Kidney (tissue), 14 donors: Measurements from ENCODE around the gene PGA3. TPM values are rescaled to one million over a fixed set of nuclear protein-coding genes. Genes with fewer than 3 reads are reported as not detected.
"Not testable (repeated sequence)": the region's sequence is repeated elsewhere in the genome, so short reads cannot be mapped to it uniquely, and the experiment has no call there.

Experiments used
- DNase-seq, 5 donors: peaks; one replicate each; pipeline ENCODE4 v3.0.0-alpha.2; 2013 to 2020
- FAIRE-seq: peaks from 2 replicates; lab custom pipeline; 2012; peaks lifted over from hg19 to GRCh38; lab: Jason Lieb, UNC
- H3K27ac ChIP-seq, 2 donors: one replicate each; pipeline ENCODE4 v1.7.0; 2013; ENCODE audit warnings: low read depth in 2 of 2, low read length in 2 of 2, inconsistent platforms in 1 of 2
- H3K27me3 ChIP-seq: one replicate; pipeline ENCODE4 v1.7.1; 2013; ENCODE audit warnings: low read length, inconsistent platforms; ENCODE audit not compliant: control insufficient read depth, insufficient read depth
- H3K36me3 ChIP-seq, 3 donors: one replicate each; pipeline versions ENCODE4 v1.7.0 to v1.7.1; 2013; ENCODE audit warnings: low read length in 3 of 3, control low read depth in 1 of 3, inconsistent platforms in 1 of 3; ENCODE audit not compliant: insufficient read depth in 3 of 3, control insufficient read depth in 2 of 3
- H3K4me1 ChIP-seq, 3 donors: one replicate each; pipeline versions ENCODE4 v1.7.0 to v1.7.1; 2013; ENCODE audit warnings: low read length in 3 of 3, inconsistent platforms in 1 of 3, low read depth in 1 of 3; ENCODE audit not compliant: control insufficient read depth in 2 of 3, insufficient read depth in 2 of 3
- H3K4me3 ChIP-seq, 3 donors: one replicate each; pipeline versions ENCODE4 v1.7.0 to v1.8.1; 2013; ENCODE audit warnings: low read length in 3 of 3, control low read depth in 1 of 3, inconsistent platforms in 1 of 3
- H3K9ac ChIP-seq, 3 donors: one replicate each; pipeline versions ENCODE4 v1.7.0 to v1.7.1; 2013; ENCODE audit warnings: low read length in 3 of 3, control low read depth in 1 of 3, inconsistent platforms in 1 of 3
- H3K9me3 ChIP-seq, 3 donors: one replicate each; pipeline versions ENCODE4 v1.7.0 to v1.7.1; 2013; ENCODE audit warnings: low read length in 3 of 3, control low read depth in 1 of 3, inconsistent platforms in 1 of 3; ENCODE audit not compliant: control insufficient read depth in 2 of 3, insufficient read depth in 1 of 3
- intact Hi-C: fragments of 100-400 bp; cut with DNase I; formaldehyde crosslinking; loops from one replicate; pipeline ENCODE4 v1.11.1; 2022
- polyA plus RNA-seq: library from polyadenylated mRNA; stranded (reverse); fragments of 350-450 nt; fragmentation: Illumina TruSeq; extraction: RNeasy Lipid Tissue Mini Kit (QIAGEN cat#74804); gene quantifications from one replicate; pipeline ENCODE4 v1.2.3, GENCODE V29; 2014; ENCODE audit warnings: low read depth, low replicate concordance; ENCODE audit not compliant: insufficient read depth
- total RNA-seq: library from RNA; stranded (reverse); fragmentation: NEBNext Ultra II Directional; extraction: Animal tissue kit (Norgen Biotek cat#: 25700); gene quantifications from one replicate; pipeline ENCODE4 v1.2.1, GENCODE V29; 2021
- TF ChIP-seq, protein P1 (sequence below): IDR thresholded peaks from 3 replicates; pipeline ENCODE4 v1.5.1; 2012; ENCODE audit warnings: mild to moderate bottlenecking, moderate library complexity, borderline replicate concordance; ENCODE audit not compliant: insufficient read depth; ENCODE audit errors: extremely low read depth
- donor health status: control.
- donor health status: control.
- donor health status: control.
- donor health status: control.
- donor health status: control.
- donor health status: DM: yes; HTN: yes; CAD: no.
- donor health status: Normal renal cell carcinoma (clear cell type).

Gene PGA3
- total and polyA plus RNA-seq, 2 donors from 2014 or later: 0.54 TPM; not detected in 1

DNA sequence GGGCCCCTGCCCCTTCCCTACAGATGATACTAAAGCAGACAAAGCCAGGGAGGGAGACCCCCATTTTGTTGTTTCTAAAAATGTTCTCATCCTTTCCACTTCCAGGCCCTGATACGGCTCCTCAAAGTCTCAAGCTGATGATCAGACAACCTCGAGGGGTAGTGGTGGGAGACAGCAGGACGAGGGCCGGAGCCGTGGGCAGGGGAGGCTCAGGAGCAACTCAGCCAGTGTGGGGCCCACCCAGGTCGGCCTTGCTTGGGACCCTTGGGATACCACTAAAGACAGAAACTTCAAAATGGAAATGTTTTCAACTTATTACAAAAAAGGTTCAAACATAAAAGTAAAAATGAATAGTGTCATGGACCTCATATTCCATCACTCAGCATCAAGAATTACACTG, 26.9 kb upstream of the PGA3 start:
- TF ChIP-seq, protein P1, sequence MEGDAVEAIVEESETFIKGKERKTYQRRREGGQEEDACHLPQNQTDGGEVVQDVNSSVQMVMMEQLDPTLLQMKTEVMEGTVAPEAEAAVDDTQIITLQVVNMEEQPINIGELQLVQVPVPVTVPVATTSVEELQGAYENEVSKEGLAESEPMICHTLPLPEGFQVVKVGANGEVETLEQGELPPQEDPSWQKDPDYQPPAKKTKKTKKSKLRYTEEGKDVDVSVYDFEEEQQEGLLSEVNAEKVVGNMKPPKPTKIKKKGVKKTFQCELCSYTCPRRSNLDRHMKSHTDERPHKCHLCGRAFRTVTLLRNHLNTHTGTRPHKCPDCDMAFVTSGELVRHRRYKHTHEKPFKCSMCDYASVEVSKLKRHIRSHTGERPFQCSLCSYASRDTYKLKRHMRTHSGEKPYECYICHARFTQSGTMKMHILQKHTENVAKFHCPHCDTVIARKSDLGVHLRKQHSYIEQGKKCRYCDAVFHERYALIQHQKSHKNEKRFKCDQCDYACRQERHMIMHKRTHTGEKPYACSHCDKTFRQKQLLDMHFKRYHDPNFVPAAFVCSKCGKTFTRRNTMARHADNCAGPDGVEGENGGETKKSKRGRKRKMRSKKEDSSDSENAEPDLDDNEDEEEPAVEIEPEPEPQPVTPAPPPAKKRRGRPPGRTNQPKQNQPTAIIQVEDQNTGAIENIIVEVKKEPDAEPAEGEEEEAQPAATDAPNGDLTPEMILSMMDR: no peak

DNA sequence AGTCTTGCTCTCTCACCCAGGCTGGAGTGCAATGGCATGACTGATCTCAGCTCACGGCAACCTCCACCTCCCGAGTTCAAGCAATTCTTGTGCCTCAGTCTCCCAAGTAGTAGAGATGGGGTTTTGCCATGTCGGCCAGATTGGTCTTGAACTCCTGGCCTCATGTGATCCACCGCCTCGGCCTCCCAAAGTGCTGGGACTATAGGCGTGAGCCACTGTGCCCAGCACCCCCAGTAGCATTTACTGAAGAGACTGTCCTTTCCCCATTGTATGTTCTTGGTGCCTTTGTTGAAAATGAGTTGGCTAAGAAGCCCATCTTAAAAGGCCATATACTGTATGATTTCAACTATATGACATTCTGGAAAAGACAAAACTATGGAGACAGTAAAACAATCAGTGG, 23.1 kb upstream of the PGA3 start:
- H3K27me3 ChIP-seq, DNase-seq, intact Hi-C loops, H3K9me3 ChIP-seq, H3K36me3 ChIP-seq, H3K4me1 ChIP-seq, FAIRE-seq, H3K4me3 ChIP-seq, H3K27ac ChIP-seq, H3K9ac ChIP-seq: not testable (repeated sequence)

More for the DNA sequence above, 26.9 kb upstream of the PGA3 start:
- no peak overlapping the region for H3K4me3 ChIP-seq
- no peaks in the 10 kb centered on the region for H3K27me3 ChIP-seq
- H3K9me3 ChIP-seq: no peaks in the 10 kb centered on the region
- FAIRE-seq: no peak
- no peak overlapping the region for H3K27ac ChIP-seq
- no peak overlapping the region for H3K9ac ChIP-seq
- peak in 1 of 5 donors; percentile 23 for DNase-seq
- no peaks in the 10 kb centered on the region for H3K36me3 ChIP-seq
- no peaks in the 10 kb centered on the region for H3K4me1 ChIP-seq
- intact Hi-C loops: loop anchor here (10.0 kb wide), 1 partner anchor 342 kb away; no protein-coding TSS in a partner anchor

DNA sequence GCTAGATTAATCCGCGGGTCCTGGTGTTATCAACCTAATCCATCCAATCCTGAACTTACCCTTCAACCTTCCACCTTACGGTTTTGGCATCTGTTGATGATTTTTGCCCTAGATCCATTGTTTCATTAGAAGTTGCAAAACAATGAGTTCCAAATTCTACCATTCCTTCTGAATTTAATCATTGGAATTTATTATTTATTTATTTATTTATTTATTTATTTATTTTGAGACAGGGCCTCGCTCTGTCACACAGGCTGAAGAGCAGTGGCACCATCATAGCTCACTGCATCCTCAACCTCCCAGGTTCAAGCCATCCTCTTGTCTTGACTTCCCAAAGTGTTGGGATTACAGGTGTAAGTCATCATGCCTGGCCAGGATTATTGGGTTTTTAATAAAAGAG, 21.8 kb upstream of the PGA3 start:
- no peak for FAIRE-seq
- H3K4me1 ChIP-seq: no peaks in the 10 kb centered on the region
- H3K9me3 ChIP-seq: no peaks in the 10 kb centered on the region
- no peak overlapping the region for H3K27ac ChIP-seq
- H3K36me3 ChIP-seq: no peaks in the 10 kb centered on the region
- no peak overlapping the region for H3K4me3 ChIP-seq
- intact Hi-C loops: no loop called here
- no peaks in the 10 kb centered on the region for H3K27me3 ChIP-seq
- no peak for DNase-seq
- H3K9ac ChIP-seq: no peak overlapping the region
- TF ChIP-seq, protein P1: no peak

DNA sequence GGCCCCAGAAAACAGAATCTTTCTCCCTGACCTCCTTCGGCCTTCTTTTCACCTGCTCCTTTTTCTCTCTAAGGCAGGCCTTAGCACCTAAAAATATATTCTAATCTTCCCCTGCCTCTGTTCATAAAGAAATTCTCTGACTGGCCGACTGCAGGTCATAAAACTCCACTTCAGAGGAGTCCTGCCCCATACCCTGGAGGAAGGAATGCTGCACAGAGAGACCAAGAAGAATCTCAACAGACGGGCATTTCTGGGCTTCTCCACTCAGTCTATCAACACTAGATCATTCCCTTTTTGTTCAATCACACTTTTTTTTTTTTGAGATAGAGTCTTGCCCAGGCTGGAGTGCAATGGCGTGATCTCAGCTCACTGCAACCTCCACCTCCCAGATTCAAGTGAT, 19.7 kb upstream of the PGA3 start:
- FAIRE-seq (no peak), DNase-seq (no peak)
- TF ChIP-seq, protein P1: no peak
- intact Hi-C loops: no loop called here
- Histone ChIP-seq H3K9ac (no peak overlapping the region), H3K36me3 (no peaks in the 10 kb centered on the region), H3K4me3 (no peak overlapping the region), H3K27me3 (no peaks in the 10 kb centered on the region), H3K4me1 (no peaks in the 10 kb centered on the region), H3K27ac (no peak overlapping the region), H3K9me3 (no peaks in the 10 kb centered on the region)
